Neutrophil (primary cell): Measurements from ENCODE around the gene STIM1.

Source experiments
- H3K27ac ChIP-seq: fragments of 200-600 bp; sonication (generic); 2 replicates; pipeline ENCODE4 v1.5.1; 2016; ENCODE audit warnings: mild to moderate bottlenecking, moderate library complexity
- H3K27me3 ChIP-seq: fragments of 200-600 bp; sonication (generic); 2 replicates; pipeline ENCODE4 v1.6.0; 2016; ENCODE audit warnings: mild to moderate bottlenecking
- H3K36me3 ChIP-seq: fragments of 200-600 bp; sonication (generic); 2 replicates; pipeline ENCODE4 v1.5.1; 2017
- H3K4me1 ChIP-seq, 2 experiments: fragments of 200-600 bp in 1 of 2; sonication (generic) in 1 of 2; 1 replicate in 1 of 2; 2 replicates in 1 of 2; pipeline versions ENCODE4 v1.5.1 to v1.6.1; 2013 to 2016; ENCODE audit warnings: low read depth in 1 of 2, low read length in 1 of 2, mild to moderate bottlenecking in 1 of 2, moderate library complexity in 1 of 2; ENCODE audit not compliant: control insufficient read depth in 1 of 2, insufficient read depth in 1 of 2
- H3K4me3 ChIP-seq, 2 experiments: fragments of 200-600 bp in 1 of 2; sonication (generic) in 1 of 2; 1 replicate in 1 of 2; 2 replicates in 1 of 2; pipeline ENCODE4 v1.5.1; 2013 to 2016; ENCODE audit warnings: low read depth in 1 of 2, low read length in 1 of 2, mild to moderate bottlenecking in 1 of 2, moderate library complexity in 1 of 2
- H3K9me3 ChIP-seq: fragments of 200-600 bp; sonication (generic); 2 replicates; pipeline ENCODE4 v1.5.1; 2016
- TF ChIP-seq, protein P1 (sequence below): fragments of 200-600 bp; sonication (generic); IDR thresholded peaks from 2 replicates; pipeline ENCODE4 v1.5.1; 2016; ENCODE audit warnings: antibody characterized with exemption

The STIM1 gene

DNA sequence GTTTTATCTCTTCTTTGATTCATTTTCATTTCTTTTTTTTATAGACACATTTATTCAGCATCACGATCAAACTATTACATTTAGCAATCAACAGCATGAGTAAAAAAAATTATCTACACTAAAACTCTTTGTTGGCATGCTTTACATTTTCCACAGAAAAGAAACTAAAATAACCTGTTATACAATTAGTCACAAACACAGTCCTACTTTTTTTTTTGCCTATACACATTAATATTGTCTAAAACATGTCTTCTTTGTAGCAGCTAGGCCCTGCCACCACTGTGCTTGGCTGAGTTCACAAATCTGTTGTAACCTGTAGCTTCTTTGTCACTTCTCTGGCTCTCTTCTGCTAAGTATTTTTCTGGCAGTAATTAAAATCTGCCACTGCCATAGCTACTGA is 117.0 kb downstream of the STIM1 start:
- TF ChIP-seq, protein P1, sequence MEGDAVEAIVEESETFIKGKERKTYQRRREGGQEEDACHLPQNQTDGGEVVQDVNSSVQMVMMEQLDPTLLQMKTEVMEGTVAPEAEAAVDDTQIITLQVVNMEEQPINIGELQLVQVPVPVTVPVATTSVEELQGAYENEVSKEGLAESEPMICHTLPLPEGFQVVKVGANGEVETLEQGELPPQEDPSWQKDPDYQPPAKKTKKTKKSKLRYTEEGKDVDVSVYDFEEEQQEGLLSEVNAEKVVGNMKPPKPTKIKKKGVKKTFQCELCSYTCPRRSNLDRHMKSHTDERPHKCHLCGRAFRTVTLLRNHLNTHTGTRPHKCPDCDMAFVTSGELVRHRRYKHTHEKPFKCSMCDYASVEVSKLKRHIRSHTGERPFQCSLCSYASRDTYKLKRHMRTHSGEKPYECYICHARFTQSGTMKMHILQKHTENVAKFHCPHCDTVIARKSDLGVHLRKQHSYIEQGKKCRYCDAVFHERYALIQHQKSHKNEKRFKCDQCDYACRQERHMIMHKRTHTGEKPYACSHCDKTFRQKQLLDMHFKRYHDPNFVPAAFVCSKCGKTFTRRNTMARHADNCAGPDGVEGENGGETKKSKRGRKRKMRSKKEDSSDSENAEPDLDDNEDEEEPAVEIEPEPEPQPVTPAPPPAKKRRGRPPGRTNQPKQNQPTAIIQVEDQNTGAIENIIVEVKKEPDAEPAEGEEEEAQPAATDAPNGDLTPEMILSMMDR, result no peak
- no peaks in the 10 kb centered on the region for H3K9me3 ChIP-seq

DNA sequence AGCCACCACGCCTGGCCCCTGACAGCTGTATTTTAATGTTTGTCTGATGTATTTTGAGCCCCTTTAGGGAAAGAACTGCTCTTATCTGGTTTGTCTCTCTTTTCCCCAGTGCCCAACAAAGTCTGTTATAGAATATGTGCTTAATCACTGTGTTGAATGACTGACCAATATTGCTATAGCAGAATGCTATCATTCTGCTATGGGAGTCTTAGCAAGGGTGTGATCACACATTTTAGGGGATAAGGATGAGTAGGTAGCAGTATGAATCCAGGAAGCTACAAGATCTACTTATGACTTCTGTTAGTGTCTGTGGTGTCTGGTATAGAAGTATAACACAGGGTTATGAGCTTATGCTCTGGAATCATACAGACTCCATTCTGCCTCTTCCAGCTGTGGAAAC is 121.6 kb downstream of the STIM1 start:
- TF ChIP-seq, protein P1, result no peak
- Histone ChIP-seq H3K9me3 (no peaks in the 10 kb centered on the region), H3K4me3 (no peak overlapping the region), H3K4me1 (peaks cover 12 to 13% of the 10 kb centered on the region in 2 experiments), H3K27ac (no peak overlapping the region), H3K27me3 (no peaks in the 10 kb centered on the region), H3K36me3 (peaks cover 6% of the 10 kb centered on the region)

More for the DNA sequence above, 117.0 kb downstream of the STIM1 start:
- Histone ChIP-seq H3K4me1 (peaks cover 9 to 12% of the 10 kb centered on the region in 2 experiments), H3K36me3 (peaks cover 12% of the 10 kb centered on the region), H3K27ac (no peak overlapping the region), H3K4me3 (no peak overlapping the region), H3K27me3 (no peaks in the 10 kb centered on the region)

DNA sequence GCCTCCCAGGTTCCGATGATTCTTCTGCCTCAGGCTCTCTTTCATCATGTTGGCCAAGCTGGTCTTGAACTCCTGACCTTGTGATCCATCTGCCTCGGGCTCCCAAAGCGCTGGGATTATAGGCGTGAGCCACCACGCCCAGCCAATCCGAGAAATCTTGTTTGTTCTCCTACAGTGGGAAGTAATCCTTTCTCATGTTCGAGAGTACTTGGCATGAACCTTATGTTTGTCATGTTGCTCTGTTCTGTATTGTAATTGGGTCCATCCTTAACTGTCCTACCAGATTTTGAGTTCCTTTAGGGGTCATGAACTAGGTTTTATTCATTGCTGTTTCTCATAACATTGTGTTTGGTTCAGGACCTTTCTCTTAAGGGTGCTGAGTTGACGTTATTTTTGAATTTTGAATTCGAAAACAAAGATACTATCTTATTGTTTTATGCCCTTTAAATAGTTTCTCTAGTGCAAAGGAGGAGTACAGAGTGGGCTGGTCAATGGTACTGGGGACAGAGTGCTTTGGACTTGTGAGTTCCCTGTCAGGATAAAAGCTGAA is 125.7 kb downstream of the STIM1 start:
- Histone ChIP-seq H3K36me3 (no peaks in the 10 kb centered on the region), H3K9me3 (no peaks in the 10 kb centered on the region), H3K4me3 (no peak overlapping the region), H3K27ac (no peak overlapping the region), H3K4me1 (peaks cover 9 to 11% of the 10 kb centered on the region in 2 experiments), H3K27me3 (no peaks in the 10 kb centered on the region)
- TF ChIP-seq, protein P1, result no peak

DNA sequence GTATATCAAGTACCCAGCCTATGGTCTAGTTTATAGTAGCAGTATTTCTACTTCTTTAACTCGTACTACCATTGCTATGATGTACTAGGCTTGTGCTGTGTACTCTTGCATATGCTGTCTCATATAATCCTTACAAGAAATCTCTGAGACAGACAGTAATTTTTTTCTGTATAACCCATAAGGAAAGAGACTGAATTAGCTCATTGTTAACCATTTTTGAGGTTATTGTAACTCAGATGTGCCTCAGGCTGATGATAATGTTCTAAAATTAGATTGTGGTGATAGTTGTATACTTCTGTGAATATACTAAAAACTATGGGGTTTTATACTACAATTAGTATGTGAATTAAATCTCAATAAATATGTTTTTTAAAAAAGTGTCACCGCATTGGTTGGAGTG is 127.0 kb downstream of the STIM1 start:
- Histone ChIP-seq H3K4me1 (peaks cover 9 to 12% of the 10 kb centered on the region in 2 experiments), H3K27me3 (no peaks in the 10 kb centered on the region), H3K36me3 (no peaks in the 10 kb centered on the region), H3K27ac (no peak overlapping the region), H3K9me3 (no peaks in the 10 kb centered on the region), H3K4me3 (no peak overlapping the region)
- TF ChIP-seq, protein P1, result no peak

DNA sequence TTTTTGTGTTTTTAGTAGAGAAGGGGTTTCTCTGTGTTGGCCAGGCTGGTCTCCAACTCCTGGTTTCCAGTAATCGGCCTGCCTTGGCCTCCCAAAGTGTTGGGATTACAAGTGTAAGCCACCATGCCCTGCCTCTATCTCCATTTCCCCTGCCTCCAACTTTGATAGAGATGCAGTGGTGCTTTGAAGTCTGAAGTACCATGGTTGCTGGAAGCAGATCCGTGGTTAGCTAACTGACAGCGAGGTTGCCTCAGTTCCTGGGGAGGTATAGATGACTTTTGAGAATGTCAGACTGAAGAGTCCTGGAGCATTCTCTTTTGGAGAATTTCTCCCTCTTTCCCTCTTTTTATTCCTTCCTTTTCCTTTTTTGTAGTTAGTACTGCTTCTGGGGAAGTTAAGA is 127.6 kb downstream of the STIM1 start:
- Histone ChIP-seq H3K4me3 (no peak overlapping the region), H3K27ac (no peak overlapping the region), H3K36me3 (no peaks in the 10 kb centered on the region), H3K9me3 (no peaks in the 10 kb centered on the region), H3K4me1 (peaks cover 8 to 9% of the 10 kb centered on the region in 2 experiments), H3K27me3 (no peaks in the 10 kb centered on the region)
- TF ChIP-seq, protein P1, result no peak
